ENCODE measurements around the gene LGR4. TPM values are rescaled to one million over a fixed set of nuclear protein-coding genes. Genes with fewer than 3 reads are reported as not detected.

Gene LGR4
- polyA plus RNA-seq, 4 donors: 5.9 to 77.6 (median 15.3) TPM

GRCh38 chr11:27459191-27459590 lies 13.4 kb downstream of the LGR4 start:
- no peak overlapping the region for H3K27ac ChIP-seq (ENCODE audit: low read depth in 1 of 3, low read length in 2 of 3)
- DNase-seq (no peak), FAIRE-seq (no peak)

GRCh38 chr11:27458182-27458581 lies 14.4 kb downstream of the LGR4 start:
- Histone ChIP-seq H3K9me3 (ENCODE audit: control insufficient read depth in 2 of 2, insufficient read depth in 1 of 2, low read depth in 1 of 2, low read length in 1 of 2) (no peaks in the 10 kb centered on the region), H3K4me3 (ENCODE audit: low read depth in 1 of 3, low read length in 3 of 3) (no peak overlapping the region), H3K4me1 (ENCODE audit: control insufficient read depth in 3 of 3, insufficient read depth in 2 of 3, low read depth in 1 of 3, low read length in 2 of 3) (peaks cover 0 to 10% (median 3%) of the 10 kb centered on the region in 3 donors), H3K36me3 (ENCODE audit: control insufficient read depth in 3 of 3, insufficient read depth in 2 of 3, low read depth in 1 of 3, low read length in 3 of 3) (peaks cover 0 to 6% (median 0%) of the 10 kb centered on the region in 3 donors), H3K27me3 (ENCODE audit: control insufficient read depth in 3 of 3, insufficient read depth in 3 of 3, low read length in 3 of 3) (no peaks in the 10 kb centered on the region), H3K27ac (ENCODE audit: low read depth in 1 of 3, low read length in 2 of 3) (no peak overlapping the region)
- DNase-seq (no peak), FAIRE-seq (no peak)
- 95 to 96% (median 95%) methylated on average over 2 of the region's 2 CpGs for WGBS, 3 donors

More at GRCh38 chr11:27459191-27459590, 13.4 kb downstream of the LGR4 start:
- Histone ChIP-seq H3K27me3 (ENCODE audit: control insufficient read depth in 3 of 3, insufficient read depth in 3 of 3, low read length in 3 of 3) (no peaks in the 10 kb centered on the region), H3K4me3 (ENCODE audit: low read depth in 1 of 3, low read length in 3 of 3) (no peak overlapping the region), H3K9me3 (ENCODE audit: control insufficient read depth in 2 of 2, insufficient read depth in 1 of 2, low read depth in 1 of 2, low read length in 1 of 2) (no peaks in the 10 kb centered on the region), H3K36me3 (ENCODE audit: control insufficient read depth in 3 of 3, insufficient read depth in 2 of 3, low read depth in 1 of 3, low read length in 3 of 3) (peaks cover 0 to 6% (median 0%) of the 10 kb centered on the region in 3 donors), H3K4me1 (ENCODE audit: control insufficient read depth in 3 of 3, insufficient read depth in 2 of 3, low read depth in 1 of 3, low read length in 2 of 3) (peaks cover 2 to 15% (median 6%) of the 10 kb centered on the region in 3 donors)
- 74 to 76% (median 75%) methylated on average over 6 of the region's 6 CpGs for WGBS, 3 donors

GRCh38 chr11:27456795-27457329 lies 15.7 kb downstream of the LGR4 start:
- Histone ChIP-seq H3K27ac (ENCODE audit: low read depth in 1 of 3, low read length in 2 of 3) (no peak overlapping the region), H3K27me3 (ENCODE audit: control insufficient read depth in 3 of 3, insufficient read depth in 3 of 3, low read length in 3 of 3) (no peaks in the 10 kb centered on the region), H3K4me1 (ENCODE audit: control insufficient read depth in 3 of 3, insufficient read depth in 2 of 3, low read depth in 1 of 3, low read length in 2 of 3) (peaks cover 0 to 16% (median 3%) of the 10 kb centered on the region in 3 donors), H3K36me3 (ENCODE audit: control insufficient read depth in 3 of 3, insufficient read depth in 2 of 3, low read depth in 1 of 3, low read length in 3 of 3) (peaks cover 0 to 5% (median 0%) of the 10 kb centered on the region in 3 donors), H3K9me3 (ENCODE audit: control insufficient read depth in 2 of 2, insufficient read depth in 1 of 2, low read depth in 1 of 2, low read length in 1 of 2) (no peaks in the 10 kb centered on the region), H3K4me3 (ENCODE audit: low read depth in 1 of 3, low read length in 3 of 3) (no peak overlapping the region)
- DNase-seq (no peak), FAIRE-seq (no peak)

GRCh38 chr11:27456140-27456794 lies 16.3 kb downstream of the LGR4 start:
- no peaks in the 10 kb centered on the region for H3K27me3 ChIP-seq (ENCODE audit: control insufficient read depth in 3 of 3, insufficient read depth in 3 of 3, low read length in 3 of 3)
- FAIRE-seq: no peak
- no peaks in the 10 kb centered on the region for H3K9me3 ChIP-seq (ENCODE audit: control insufficient read depth in 2 of 2, insufficient read depth in 1 of 2, low read depth in 1 of 2, low read length in 1 of 2)
- H3K4me1 ChIP-seq (ENCODE audit: control insufficient read depth in 3 of 3, insufficient read depth in 2 of 3, low read depth in 1 of 3, low read length in 2 of 3): peaks cover 0 to 20% (median 3%) of the 10 kb centered on the region in 3 donors
- peaks cover 0 to 3% (median 0%) of the 10 kb centered on the region in 3 donors for H3K36me3 ChIP-seq (ENCODE audit: control insufficient read depth in 3 of 3, insufficient read depth in 2 of 3, low read depth in 1 of 3, low read length in 3 of 3)
- H3K4me3 ChIP-seq (ENCODE audit: low read depth in 1 of 3, low read length in 3 of 3): no peak overlapping the region
- no peak overlapping the region for H3K27ac ChIP-seq (ENCODE audit: low read depth in 1 of 3, low read length in 2 of 3)
- DNase-seq: peak; percentile 38 to 39
- WGBS, 3 donors: 16 to 49% (median 48%) methylated on average over 2 of the region's 2 CpGs

- no peak for DNase-seq
- FAIRE-seq: no peak
- no peaks in the 10 kb centered on the region for H3K27me3 ChIP-seq (ENCODE audit: control insufficient read depth in 3 of 3, insufficient read depth in 3 of 3, low read length in 3 of 3)
- H3K4me1 ChIP-seq (ENCODE audit: control insufficient read depth in 3 of 3, insufficient read depth in 2 of 3, low read depth in 1 of 3, low read length in 2 of 3): peaks cover 0 to 22% (median 3%) of the 10 kb centered on the region in 3 donors
- no peaks in the 10 kb centered on the region for H3K9me3 ChIP-seq (ENCODE audit: control insufficient read depth in 2 of 2, insufficient read depth in 1 of 2, low read depth in 1 of 2, low read length in 1 of 2)
- no peak overlapping the region for H3K4me3 ChIP-seq (ENCODE audit: low read depth in 1 of 3, low read length in 3 of 3)
- H3K27ac ChIP-seq (ENCODE audit: low read depth in 1 of 3, low read length in 2 of 3): no peak overlapping the region
- 68 to 85% (median 82%) methylated on average over 4 of the region's 4 CpGs for WGBS, 3 donors
- H3K36me3 ChIP-seq (ENCODE audit: control insufficient read depth in 3 of 3, insufficient read depth in 2 of 3, low read depth in 1 of 3, low read length in 3 of 3): peaks cover 0 to 3% (median 0%) of the 10 kb centered on the region in 3 donors
Measured at GRCh38 chr11:27455667-27456066, 16.9 kb downstream of the LGR4 start.

GRCh38 chr11:27453701-27454100 lies 18.9 kb downstream of the LGR4 start:
- DNase-seq (no peak), FAIRE-seq (no peak)
- H3K4me3 ChIP-seq (ENCODE audit: low read depth in 1 of 3, low read length in 3 of 3): no peak overlapping the region

GRCh38 chr11:27452147-27452546 lies 20.4 kb downstream of the LGR4 start:
- Histone ChIP-seq H3K9me3 (ENCODE audit: control insufficient read depth in 2 of 2, insufficient read depth in 1 of 2, low read depth in 1 of 2, low read length in 1 of 2) (no peaks in the 10 kb centered on the region), H3K27ac (ENCODE audit: low read depth in 1 of 3, low read length in 2 of 3) (peak overlapping the region; percentile 29 to 55 (median 33)), H3K27me3 (ENCODE audit: control insufficient read depth in 3 of 3, insufficient read depth in 3 of 3, low read length in 3 of 3) (no peaks in the 10 kb centered on the region), H3K4me1 (ENCODE audit: control insufficient read depth in 3 of 3, insufficient read depth in 2 of 3, low read depth in 1 of 3, low read length in 2 of 3) (peaks cover 0 to 22% (median 8%) of the 10 kb centered on the region in 3 donors), H3K36me3 (ENCODE audit: control insufficient read depth in 3 of 3, insufficient read depth in 2 of 3, low read depth in 1 of 3, low read length in 3 of 3) (no peaks in the 10 kb centered on the region), H3K4me3 (ENCODE audit: low read depth in 1 of 3, low read length in 3 of 3) (no peak overlapping the region)
- FAIRE-seq: no peak
- 82 to 84% (median 83%) methylated on average over 3 of the region's 3 CpGs for WGBS, 3 donors
- no peak for DNase-seq

More at GRCh38 chr11:27453701-27454100, 18.9 kb downstream of the LGR4 start:
- Histone ChIP-seq H3K27me3 (ENCODE audit: control insufficient read depth in 3 of 3, insufficient read depth in 3 of 3, low read length in 3 of 3) (no peaks in the 10 kb centered on the region), H3K27ac (ENCODE audit: low read depth in 1 of 3, low read length in 2 of 3) (no peak overlapping the region), H3K36me3 (ENCODE audit: control insufficient read depth in 3 of 3, insufficient read depth in 2 of 3, low read depth in 1 of 3, low read length in 3 of 3) (peaks cover 0 to 3% (median 0%) of the 10 kb centered on the region in 3 donors), H3K9me3 (ENCODE audit: control insufficient read depth in 2 of 2, insufficient read depth in 1 of 2, low read depth in 1 of 2, low read length in 1 of 2) (no peaks in the 10 kb centered on the region), H3K4me1 (ENCODE audit: control insufficient read depth in 3 of 3, insufficient read depth in 2 of 3, low read depth in 1 of 3, low read length in 2 of 3) (peaks cover 0 to 22% (median 8%) of the 10 kb centered on the region in 3 donors)
- WGBS, 3 donors: 52 to 73% (median 63%) methylated on average over 1 of the region's 1 CpG

GRCh38 chr11:27451244-27451965 lies 21.2 kb downstream of the LGR4 start:
- peak; percentile 15 for FAIRE-seq
- Histone ChIP-seq H3K27me3 (ENCODE audit: control insufficient read depth in 3 of 3, insufficient read depth in 3 of 3, low read length in 3 of 3) (no peaks in the 10 kb centered on the region), H3K9me3 (ENCODE audit: control insufficient read depth in 2 of 2, insufficient read depth in 1 of 2, low read depth in 1 of 2, low read length in 1 of 2) (no peaks in the 10 kb centered on the region), H3K4me1 (ENCODE audit: control insufficient read depth in 3 of 3, insufficient read depth in 2 of 3, low read depth in 1 of 3, low read length in 2 of 3) (peaks cover 0 to 21% (median 8%) of the 10 kb centered on the region in 3 donors), H3K36me3 (ENCODE audit: control insufficient read depth in 3 of 3, insufficient read depth in 2 of 3, low read depth in 1 of 3, low read length in 3 of 3) (no peaks in the 10 kb centered on the region), H3K4me3 (ENCODE audit: low read depth in 1 of 3, low read length in 3 of 3) (no peak overlapping the region), H3K27ac (ENCODE audit: low read depth in 1 of 3, low read length in 2 of 3) (peak overlapping the region in 2 of 3 donors; percentile 34 to 55)
- 78 to 92% (median 88%) methylated on average over 1 of the region's 1 CpG for WGBS, 3 donors
- DNase-seq: peak; percentile 64 to 65
